Natural killer cell (primary cell): ENCODE data around the gene RPL13A. TPM values are rescaled to one million over a fixed set of nuclear protein-coding genes. Genes with fewer than 3 reads are reported as not detected.

Experiments
- ATAC-seq, 3 donors: fragments of 150-1000 bp in 2 of 3; fragments of 200-7000 bp in 1 of 3; cut with Tn5 transposase; 1 replicate in 1 of 3; 2 replicates in 2 of 3; pipeline ENCODE4 v1.10.0; 2021; ENCODE audit warnings: mild to moderate bottlenecking in 2 of 3, moderate library complexity in 2 of 3
- DNase-seq, 2 donors: peaks; one replicate each; pipeline versions ENCODE4 v3.0.0 to v3.0.0-alpha.2; 2013 to 2021; ENCODE audit warnings: mixed read lengths in 1 of 2
- H3K27ac ChIP-seq: one replicate; pipeline ENCODE4 v1.5.1; 2013; ENCODE audit warnings: mild to moderate bottlenecking, low read length
- H3K27me3 ChIP-seq: one replicate; pipeline ENCODE4 v1.6.1; 2013; ENCODE audit warnings: low read length; ENCODE audit not compliant: control insufficient read depth, insufficient read depth
- H3K36me3 ChIP-seq: one replicate; pipeline ENCODE4 v1.6.1; 2013; ENCODE audit warnings: low read length; ENCODE audit not compliant: control insufficient read depth, insufficient read depth
- H3K4me1 ChIP-seq: one replicate; pipeline ENCODE4 v1.6.1; 2013; ENCODE audit warnings: low read length; ENCODE audit not compliant: control insufficient read depth, insufficient read depth
- H3K4me3 ChIP-seq: one replicate; pipeline ENCODE4 v1.5.1; 2013; ENCODE audit warnings: low read length
- H3K9me3 ChIP-seq: one replicate; pipeline ENCODE4 v1.6.1; 2013; ENCODE audit warnings: low read length; ENCODE audit not compliant: control insufficient read depth, insufficient read depth
- H3K27ac Mint-ChIP-seq, 2 donors: one replicate each; pipeline ENCODE4 v1.8.0; 2022; ENCODE audit warnings: mild to moderate bottlenecking in 2 of 2, mixed read lengths in 2 of 2, moderate library complexity in 1 of 2
- H3K27me3 Mint-ChIP-seq, 2 donors: one replicate each; pipeline ENCODE4 v1.8.0; 2022; ENCODE audit warnings: low read depth in 2 of 2, mixed read lengths in 2 of 2
- H3K36me3 Mint-ChIP-seq: one replicate; pipeline ENCODE4 v1.8.0; 2022; ENCODE audit warnings: mixed read lengths
- H3K4me1 Mint-ChIP-seq, 2 donors: one replicate each; pipeline ENCODE4 v1.8.0; 2022; ENCODE audit warnings: mixed read lengths in 2 of 2
- H3K4me3 Mint-ChIP-seq: one replicate; pipeline ENCODE4 v1.8.0; 2022; ENCODE audit warnings: mild to moderate bottlenecking, moderate library complexity, mixed read lengths
- H3K9me3 Mint-ChIP-seq, 2 donors: one replicate each; pipeline ENCODE4 v1.8.0; 2022; ENCODE audit warnings: mixed read lengths in 2 of 2
- CTCF ChIP-seq: fragments of 200-600 bp; IDR thresholded peaks from one replicate; pipeline ENCODE4 v1.8.0; 2022; ENCODE audit warnings: antibody characterized with exemption
- WGBS: methylation state at CpG from one replicate; pipeline ENCODE4 v1.1.7; 2013; ENCODE audit warnings: missing lambda C conversion rate; ENCODE audit not compliant: insufficient coverage; 5-methylcytosine and 5-hydroxymethylcytosine counted together
- intact Hi-C: fragments of 100-400 bp; cut with micrococcal nuclease; formaldehyde crosslinking; loops from one replicate; pipeline ENCODE4 v1.14.2; 2022
- total RNA-seq, 4 donors: library from RNA; stranded (reverse); fragments of 120-200 nt in 1 of 4; gene quantifications; one replicate each; pipeline versions ENCODE4 v1.2.3 to v1.2.4, GENCODE V29; 2013 to 2022

RPL13A gene
- total RNA-seq, 3 donors from 2014 or later (not counting 1 experiment from before 2014, with no cell fraction given), result 1,881 to 2,284 (median 2,283) TPM

GRCh38 chr19:49533551-49534488, 46.4 kb downstream of the RPL13A start:
- Mint-ChIP-seq H3K36me3 (no peaks in the 10 kb centered on the region), H3K27me3 (peaks cover 0 to 8% of the 10 kb centered on the region in 2 donors), H3K9me3 (no peaks in the 10 kb centered on the region), H3K27ac (peak overlapping the region in 1 of 2 donors; percentile 87), H3K4me3 (peak overlapping the region; percentile 90), H3K4me1 (peaks cover 18 to 24% of the 10 kb centered on the region in 2 donors)
- under 1% methylated on average over 87 of the region's 87 CpGs for WGBS
- Histone ChIP-seq H3K4me1 (peaks cover 36% of the 10 kb centered on the region), H3K4me3 (peak overlapping the region; percentile 59), H3K9me3 (no peaks in the 10 kb centered on the region), H3K36me3 (no peaks in the 10 kb centered on the region), H3K27ac (no peak overlapping the region), H3K27me3 (no peaks in the 10 kb centered on the region)
- TF ChIP-seq CTCF, result no peak
- DNase-seq, result peak; percentile 86 to 90
- peak; percentile 89 to 94 (median 89) for ATAC-seq
- intact Hi-C loops, result no loop called here

- peaks cover 36% of the 10 kb centered on the region for H3K4me1 ChIP-seq
- Mint-ChIP-seq H3K36me3 (no peaks in the 10 kb centered on the region), H3K27ac (peak overlapping the region in 1 of 2 donors; percentile 82), H3K4me1 (peaks cover 18 to 24% of the 10 kb centered on the region in 2 donors), H3K4me3 (peak overlapping the region; percentile 90), H3K27me3 (peaks cover 0 to 8% of the 10 kb centered on the region in 2 donors), H3K9me3 (no peaks in the 10 kb centered on the region)
- peak overlapping the region; percentile 59 for H3K4me3 ChIP-seq
- no peaks in the 10 kb centered on the region for H3K27me3 ChIP-seq
- WGBS, result 15% methylated on average over 8 of the region's 8 CpGs
- no peaks in the 10 kb centered on the region for H3K36me3 ChIP-seq
- no peak for TF ChIP-seq CTCF
- H3K9me3 ChIP-seq, result no peaks in the 10 kb centered on the region
- DNase-seq (peak in 1 of 2 donors; percentile 42), ATAC-seq (no peak)
- intact Hi-C loops, result no loop called here
- H3K27ac ChIP-seq, result no peak overlapping the region
These were observed 47.4 kb downstream of the RPL13A start for GRCh38 chr19:49534632-49535385.

- peaks cover 36% of the 10 kb centered on the region for H3K4me1 ChIP-seq
- H3K4me3 ChIP-seq, result no peak overlapping the region
- Mint-ChIP-seq H3K9me3 (no peaks in the 10 kb centered on the region), H3K4me1 (peaks cover 18 to 24% of the 10 kb centered on the region in 2 donors), H3K27me3 (peaks cover 0 to 8% of the 10 kb centered on the region in 2 donors), H3K36me3 (no peaks in the 10 kb centered on the region), H3K27ac (no peak overlapping the region), H3K4me3 (no peak overlapping the region)
- no peaks in the 10 kb centered on the region for H3K36me3 ChIP-seq
- TF ChIP-seq CTCF, result no peak
- no peaks in the 10 kb centered on the region for H3K27me3 ChIP-seq
- ATAC-seq (no peak), DNase-seq (no peak)
- intact Hi-C loops, result no loop called here
- H3K27ac ChIP-seq, result no peak overlapping the region
- 93% methylated on average over 22 of the region's 22 CpGs for WGBS
- no peaks in the 10 kb centered on the region for H3K9me3 ChIP-seq
These were observed 49.6 kb downstream of the RPL13A start for GRCh38 chr19:49536921-49537462.
